MCF 10A (cell line): ENCODE measurements around the gene RNF128. TPM values are rescaled to one million over a fixed set of nuclear protein-coding genes. Genes with fewer than 3 reads are reported as not detected.
"Not testable (repeated sequence)": the region's sequence is repeated elsewhere in the genome, so short reads cannot be mapped to it uniquely, and the experiment has no call there.

ENCODE experiments used
- BruUV-seq: library from RNA; stranded (reverse); fragments of 400-500 nt; replicated peaks from 2 replicates; lab custom pipeline; 2021; lab: Mats Ljungman, UMichigan
- CTCF ChIA-PET: fragments of 300-600 bp; sonication (Branson Sonifier 250); formaldehyde crosslinking; extraction: SDS; loops from one replicate; lab custom pipeline; 2021; ENCODE audit warnings: antibody characterized with exemption, inconsistent platforms; lab: Yijun Ruan, JAX
- POLR2A ChIA-PET: fragments of 300-600, 350-650 bp; sonication (Branson Sonifier 250); formaldehyde crosslinking; extraction: SDS; loops from one replicate; lab custom pipeline; 2020; ENCODE audit warnings: antibody characterized with exemption, inconsistent platforms; lab: Yijun Ruan, JAX
- DNase-seq: peaks from one replicate; pipeline ENCODE4 v3.0.0-alpha.2; 2018; ENCODE audit not compliant: unreplicated experiment
- H3K27ac Mint-ChIP-seq: one replicate; pipeline ENCODE4 v1.8.0; 2022; ENCODE audit warnings: mild to moderate bottlenecking, low read depth, mixed read lengths; ENCODE audit not compliant: unreplicated experiment
- H3K27me3 Mint-ChIP-seq: one replicate; pipeline ENCODE4 v1.8.0; 2022; ENCODE audit warnings: mixed read lengths; ENCODE audit not compliant: insufficient read depth, unreplicated experiment
- H3K36me3 Mint-ChIP-seq: one replicate; pipeline ENCODE4 v1.8.0; 2022; ENCODE audit warnings: mild to moderate bottlenecking, moderate library complexity, mixed read lengths; ENCODE audit not compliant: insufficient read depth, unreplicated experiment
- H3K4me1 Mint-ChIP-seq: one replicate; pipeline ENCODE4 v1.8.0; 2022; ENCODE audit warnings: mixed read lengths; ENCODE audit not compliant: insufficient read depth, unreplicated experiment
- H3K4me3 Mint-ChIP-seq: one replicate; pipeline ENCODE4 v1.8.0; 2022; ENCODE audit warnings: mild to moderate bottlenecking, moderate library complexity, mixed read lengths; ENCODE audit not compliant: unreplicated experiment
- H3K9me3 Mint-ChIP-seq: one replicate; pipeline ENCODE4 v1.8.0; 2022; ENCODE audit warnings: mixed read lengths; ENCODE audit not compliant: unreplicated experiment
- CTCF ChIP-seq: fragments of 200-600 bp; IDR thresholded peaks from one replicate; pipeline ENCODE4 v1.8.0; 2022; ENCODE audit warnings: antibody characterized with exemption, mild to moderate bottlenecking; ENCODE audit not compliant: unreplicated experiment
- intact Hi-C: fragments of 100-400 bp; cut with micrococcal nuclease; formaldehyde crosslinking; loops from 2 replicates; pipeline ENCODE4 v1.14.1; 2022
- total RNA-seq: library from RNA; stranded (reverse); gene quantifications from 2 replicates; pipeline ENCODE4 v1.2.3, GENCODE V29; 2022

Gene RNF128
- total RNA-seq, 1 experiment from 2014 or later = 0.09 TPM

DNA sequence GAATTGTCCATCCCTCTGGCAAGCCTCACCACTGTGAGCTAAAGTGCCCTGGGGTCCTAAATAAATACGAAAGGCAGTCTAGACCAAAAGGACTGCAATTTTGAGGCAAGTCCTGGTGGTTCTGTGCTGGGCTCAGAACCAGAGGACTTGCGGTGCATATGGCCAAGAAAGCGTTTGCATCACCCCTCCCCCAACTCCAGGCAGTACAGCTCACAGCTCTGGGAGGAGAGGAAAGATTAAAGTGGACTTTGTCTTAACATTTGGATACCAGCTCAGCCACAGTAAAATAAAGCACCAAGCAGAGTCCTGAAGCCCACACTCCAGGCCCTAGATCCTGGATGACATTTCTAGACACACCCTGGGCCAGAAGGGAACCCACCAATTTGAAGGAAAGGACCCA, 24.9 kb downstream of the RNF128 start:
- Mint-ChIP-seq H3K36me3 (no peaks in the 10 kb centered on the region), H3K4me1 (peaks cover 5% of the 10 kb centered on the region), H3K27me3 (peaks cover 57% of the 10 kb centered on the region), H3K9me3 (peaks cover 16% of the 10 kb centered on the region), H3K27ac (no peak overlapping the region), H3K4me3 (no peak overlapping the region)
- no TSS peak for BruUV-seq
- CTCF ChIA-PET = interaction anchor here (0.6 to 2.1 kb wide), 6 partner anchors 12 to 273 kb away, joined by 3 to 7 read pairs (median 4); no protein-coding TSS in a partner anchor
- TF ChIP-seq CTCF = no peak
- intact Hi-C loops = loop anchor here (5.0 kb wide), 1 partner anchor 269 kb away; no protein-coding TSS in a partner anchor
- no peak for DNase-seq
- POLR2A ChIA-PET = no interaction called here

DNA sequence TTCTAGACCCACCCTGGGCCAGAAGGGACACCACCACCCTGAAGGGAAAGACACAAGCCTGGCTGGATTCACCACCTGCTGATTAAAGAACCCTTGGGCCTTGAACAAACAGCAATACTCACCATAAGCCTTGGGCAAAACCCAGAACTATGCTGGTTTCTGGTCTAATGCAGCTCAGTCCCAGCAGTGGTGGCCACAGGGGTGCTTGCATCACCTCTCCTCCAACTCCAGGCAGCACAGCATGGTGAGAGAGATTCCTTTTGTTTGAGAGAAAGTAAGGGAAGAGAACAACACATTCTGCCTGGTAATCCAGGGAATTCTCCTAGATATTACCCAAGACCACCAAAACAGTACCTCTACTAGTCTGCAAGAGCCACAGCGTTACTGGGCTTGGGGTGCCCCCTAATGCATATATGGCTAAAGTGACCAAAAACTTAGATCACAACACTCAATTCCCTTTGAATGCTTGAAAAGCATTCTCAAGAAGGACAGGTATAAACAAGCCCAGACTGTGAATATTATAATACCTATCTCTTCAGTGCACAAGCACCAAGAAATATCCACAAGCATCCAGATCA, 25.7 kb downstream of the RNF128 start:
- H3K9me3 Mint-ChIP-seq = peaks cover 16% of the 10 kb centered on the region
- no peak overlapping the region for H3K4me3 Mint-ChIP-seq
- peak; percentile 27 for TF ChIP-seq CTCF
- BruUV-seq = no TSS peak
- peaks cover 57% of the 10 kb centered on the region for H3K27me3 Mint-ChIP-seq
- peak; percentile 12 for DNase-seq
- ChIA-PET CTCF (interaction anchor here (0.7 to 2.1 kb wide), 6 partner anchors 45 to 274 kb away, joined by 3 to 7 read pairs (median 4); no protein-coding TSS in a partner anchor), POLR2A (interaction anchor here (0.6 kb wide), 1 partner anchor 26 kb away, joined by 3 read pairs; the partner anchor contains the start of gene RNF128)
- H3K27ac Mint-ChIP-seq = no peak overlapping the region
- no peaks in the 10 kb centered on the region for H3K36me3 Mint-ChIP-seq
- H3K4me1 Mint-ChIP-seq = peaks cover 5% of the 10 kb centered on the region
- intact Hi-C loops = loop anchor here (1.0 to 5.0 kb wide), 2 partner anchors 270 to 337 kb away; no protein-coding TSS in a partner anchor

DNA sequence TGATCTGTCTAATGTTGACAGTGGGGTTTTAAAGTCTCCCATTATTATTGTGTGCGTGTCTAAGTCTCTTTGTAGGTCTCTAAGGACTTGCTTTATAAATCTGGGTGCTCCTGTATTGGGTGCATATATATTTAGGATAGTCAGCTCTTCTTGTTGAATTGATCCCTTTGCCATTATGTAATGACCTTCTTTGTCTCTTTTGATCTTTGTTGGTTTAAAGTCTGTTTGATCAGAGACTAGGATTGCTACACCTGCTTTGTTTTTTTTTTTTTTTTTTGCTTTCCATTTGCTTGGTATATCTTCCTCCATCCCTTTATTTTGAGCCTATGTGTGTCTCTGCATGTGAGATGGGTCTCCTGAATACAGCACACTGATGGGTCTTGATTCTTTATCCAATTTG, 42.8 kb downstream of the RNF128 start:
- H3K27ac Mint-ChIP-seq, H3K36me3 Mint-ChIP-seq, H3K4me1 Mint-ChIP-seq, BruUV-seq, CTCF ChIA-PET, H3K4me3 Mint-ChIP-seq, POLR2A ChIA-PET, DNase-seq, H3K9me3 Mint-ChIP-seq, intact Hi-C loops: not testable (repeated sequence)
- peaks cover 49% of the 10 kb centered on the region for H3K27me3 Mint-ChIP-seq

- DNase-seq = no peak
- H3K4me1 Mint-ChIP-seq = no peaks in the 10 kb centered on the region
- CTCF ChIA-PET = interaction anchor here (1.2 kb wide), 1 partner anchor 96 kb away, joined by 3 read pairs; no protein-coding TSS in a partner anchor
- no peaks in the 10 kb centered on the region for H3K9me3 Mint-ChIP-seq
- H3K4me3 Mint-ChIP-seq = no peak overlapping the region
- BruUV-seq = no TSS peak
- peaks cover 26% of the 10 kb centered on the region for H3K27me3 Mint-ChIP-seq
- no peak for TF ChIP-seq CTCF
- POLR2A ChIA-PET = interaction anchor here (0.7 kb wide), 1 partner anchor 218 kb away, joined by 3 read pairs; no protein-coding TSS in a partner anchor
- H3K27ac Mint-ChIP-seq = no peak overlapping the region
- H3K36me3 Mint-ChIP-seq = no peaks in the 10 kb centered on the region
- intact Hi-C loops = no loop called here
Observed at GRCh38 chrX:106774981-106775380, 48.5 kb downstream of the RNF128 start.
